GM18520 (cell line): Measurements from ENCODE around the gene DDTL.
"Not testable (repeated sequence)": the region's sequence is repeated elsewhere in the genome, so short reads cannot be mapped to it uniquely, and the experiment has no call there.

ENCODE experiments used
- ATAC-seq: cut with Tn5 transposase; IDR thresholded peaks from one replicate; pipeline ENCODE4 v1.9.1; 2021; ENCODE audit not compliant: unreplicated experiment

Gene DDTL

GRCh38 chr22:23966568-23966967 lies at the start of gene DDTL:
Gene DDTL, plus strand, starts transcription at chr22:23966888. Its CDS starts 27 bp downstream, at chr22:23966915.
- peak; percentile 94 for ATAC-seq

DNA sequence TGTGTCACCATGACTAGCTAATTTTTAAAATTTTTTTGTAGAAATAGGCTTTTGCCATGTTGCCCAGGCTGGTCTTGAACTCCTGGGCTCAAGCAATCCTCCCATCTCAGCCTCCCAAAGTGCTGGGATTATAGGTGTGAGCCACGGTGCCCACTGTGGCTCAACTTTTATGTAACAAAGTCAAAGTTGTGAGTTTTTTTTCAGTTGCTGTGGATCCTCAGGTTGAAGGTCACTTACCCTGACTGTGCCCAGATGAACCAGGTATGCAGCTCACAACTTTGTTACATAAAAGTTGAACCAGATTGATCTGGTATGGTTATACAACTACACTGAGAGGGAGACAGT lies 46.4 kb upstream of the DDTL start:
- not testable (repeated sequence) for ATAC-seq

- not testable (repeated sequence) for ATAC-seq
Observed at GRCh38 chr22:23921586-23922201, 45.0 kb upstream of the DDTL start.

DNA sequence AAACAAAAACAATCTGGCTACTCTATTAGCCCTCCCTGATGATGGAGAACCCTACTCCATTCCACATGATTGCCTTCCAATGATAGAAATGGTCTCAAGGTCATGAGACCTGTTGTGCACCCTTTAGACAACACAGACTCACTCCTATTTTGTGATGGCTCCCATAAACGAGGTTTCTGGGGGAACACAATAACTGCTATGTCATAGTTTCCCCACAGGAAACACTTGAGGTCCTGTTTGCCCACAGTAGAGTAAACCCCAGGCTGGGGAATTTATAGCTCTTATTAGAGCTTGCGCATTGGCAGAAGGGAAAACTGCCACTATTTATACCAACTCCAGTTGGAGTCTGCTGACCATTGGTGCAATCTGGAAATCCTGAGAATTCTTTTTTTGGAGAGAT lies 43.8 kb upstream of the DDTL start:
- no peak for ATAC-seq

GRCh38 chr22:23925020-23925606 lies 41.6 kb upstream of the DDTL start:
- ATAC-seq, result no peak

DNA sequence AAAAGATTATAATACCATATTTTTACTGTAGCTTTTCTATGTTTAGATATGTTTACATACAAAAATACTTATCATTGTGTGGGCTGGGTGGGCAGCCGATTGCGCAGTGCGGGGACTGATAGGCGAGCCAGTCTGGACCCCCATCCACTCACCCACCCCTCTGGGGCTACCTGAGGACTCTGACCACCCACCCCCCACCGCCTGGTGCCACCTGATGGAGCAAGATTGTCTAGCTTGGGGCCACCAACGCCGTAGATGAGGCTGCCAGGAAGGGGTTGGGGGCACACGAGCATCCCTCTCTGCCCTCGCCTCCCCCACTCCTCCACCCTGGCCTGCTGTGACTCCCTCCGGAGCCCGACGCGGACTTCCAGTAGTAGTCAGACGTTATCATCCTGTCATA lies 40.1 kb upstream of the DDTL start:
- no peak for ATAC-seq

- no peak for ATAC-seq
Observed at GRCh38 chr22:23938328-23939016, 28.2 kb upstream of the DDTL start.

- ATAC-seq, result no peak
Observed at GRCh38 chr22:23939017-23939357, 27.7 kb upstream of the DDTL start.

DNA sequence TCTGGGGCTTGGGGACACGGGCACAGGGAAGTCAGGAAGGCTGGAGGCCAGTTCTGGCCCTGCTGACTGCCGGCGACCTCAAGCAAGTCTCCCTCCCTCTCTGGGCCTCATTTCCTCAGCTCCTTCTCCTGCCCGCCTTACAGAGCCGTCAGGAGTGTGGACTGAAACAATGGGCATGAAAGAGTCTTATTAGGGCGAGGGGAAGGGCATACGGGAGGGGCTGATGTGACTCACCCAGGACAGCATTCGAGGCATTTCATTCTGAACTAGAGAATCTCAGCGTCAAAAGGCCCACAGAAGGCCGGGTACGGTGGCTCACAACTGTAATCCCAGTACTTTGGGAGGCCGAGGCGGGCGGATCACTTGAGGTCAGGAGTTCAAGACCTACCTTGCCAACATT lies 26.5 kb upstream of the DDTL start:
- not testable (repeated sequence) for ATAC-seq

DNA sequence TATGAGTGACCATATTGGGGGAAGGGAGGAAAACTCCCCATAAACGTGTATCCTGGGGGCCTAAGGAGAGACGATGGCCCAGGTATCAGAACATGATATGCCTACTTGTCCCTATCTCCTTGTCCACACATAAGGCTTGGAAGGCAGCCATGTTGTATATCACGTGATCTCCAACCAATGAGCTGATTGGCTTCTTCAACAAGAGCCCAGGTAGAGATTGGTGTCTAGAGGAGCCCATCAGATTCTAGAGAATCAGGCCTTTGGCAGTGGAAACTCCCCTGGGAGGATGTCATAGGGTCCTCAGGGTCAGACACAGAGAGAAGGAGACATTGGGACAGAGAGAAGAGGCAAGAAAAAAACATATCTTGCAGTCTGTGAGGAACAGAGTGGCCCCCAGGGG lies 19.3 kb upstream of the DDTL start:
- ATAC-seq, result not testable (repeated sequence)

GRCh38 chr22:23949764-23950163 lies 16.9 kb upstream of the DDTL start:
- ATAC-seq, result not testable (repeated sequence)

DNA sequence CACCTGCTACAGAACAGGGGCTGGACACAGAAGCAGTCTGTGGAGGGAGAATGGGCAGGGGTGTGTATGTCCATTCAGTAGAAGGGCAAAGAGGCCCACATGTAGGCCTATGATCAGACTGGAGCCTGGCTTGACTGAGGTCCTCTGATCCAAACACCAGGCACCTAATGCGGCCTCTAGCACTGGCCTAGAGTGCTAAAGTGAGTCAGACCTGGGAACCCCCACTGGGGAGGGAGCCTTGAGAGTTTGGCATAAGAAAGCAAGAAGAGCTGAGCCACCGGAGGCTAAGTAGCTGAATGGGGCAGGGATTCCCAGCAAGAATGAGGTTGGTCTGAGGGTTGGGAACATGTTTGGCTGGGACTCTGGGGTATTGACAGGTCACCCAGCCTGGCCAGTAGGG lies 15.3 kb upstream of the DDTL start:
- ATAC-seq, result peak; percentile 61

GRCh38 chr22:23952794-23953405 lies 13.8 kb upstream of the DDTL start:
- not testable (repeated sequence) for ATAC-seq

GRCh38 chr22:23953485-23953884 lies 13.2 kb upstream of the DDTL start:
- not testable (repeated sequence) for ATAC-seq

DNA sequence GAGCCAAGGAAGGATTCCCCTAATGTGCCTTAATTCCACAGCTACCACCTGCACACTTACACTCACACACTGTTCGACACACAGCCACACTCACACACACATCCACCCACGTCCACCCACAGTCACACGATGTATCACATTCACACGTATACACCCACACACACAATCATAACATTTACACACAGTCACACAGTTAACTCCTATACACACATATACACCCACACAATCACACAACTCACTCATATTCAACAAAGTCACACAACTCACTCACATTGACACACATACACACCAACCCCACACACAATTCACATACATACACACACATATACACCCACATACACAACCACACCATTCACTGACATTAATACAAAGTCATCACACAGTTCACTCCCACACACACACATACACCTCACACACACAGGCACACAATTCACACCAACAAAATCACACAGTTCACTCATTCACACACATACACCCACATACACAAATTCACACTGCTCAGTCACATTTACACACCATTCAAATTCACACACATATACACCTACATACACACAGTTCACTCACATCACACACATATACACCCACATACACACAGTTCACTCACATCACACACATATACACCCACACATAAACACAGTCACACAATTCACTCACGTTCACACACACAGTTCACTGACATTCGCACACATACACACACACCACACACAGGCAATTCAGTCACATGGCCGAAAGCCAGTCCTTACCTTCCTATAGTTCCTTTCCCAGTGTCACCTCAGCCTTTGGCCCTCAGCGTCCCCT lies 12.3 kb upstream of the DDTL start:
- not testable (repeated sequence) for ATAC-seq

DNA sequence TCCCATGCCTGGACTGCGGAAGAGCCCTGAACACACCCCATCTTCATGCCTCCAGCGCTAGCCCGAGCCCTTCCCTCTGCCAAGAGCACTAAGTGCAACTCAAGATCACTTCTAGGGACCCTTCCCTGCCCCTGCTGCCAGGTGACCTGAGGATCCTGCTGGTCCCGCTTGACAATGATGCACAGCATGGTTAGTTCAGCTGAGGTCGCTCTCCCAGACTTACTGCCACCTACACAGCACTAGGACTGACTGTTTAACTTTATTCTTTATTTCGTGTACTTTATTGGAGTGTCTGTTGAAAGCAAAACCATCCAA lies 11.7 kb upstream of the DDTL start:
- not testable (repeated sequence) for ATAC-seq

DNA sequence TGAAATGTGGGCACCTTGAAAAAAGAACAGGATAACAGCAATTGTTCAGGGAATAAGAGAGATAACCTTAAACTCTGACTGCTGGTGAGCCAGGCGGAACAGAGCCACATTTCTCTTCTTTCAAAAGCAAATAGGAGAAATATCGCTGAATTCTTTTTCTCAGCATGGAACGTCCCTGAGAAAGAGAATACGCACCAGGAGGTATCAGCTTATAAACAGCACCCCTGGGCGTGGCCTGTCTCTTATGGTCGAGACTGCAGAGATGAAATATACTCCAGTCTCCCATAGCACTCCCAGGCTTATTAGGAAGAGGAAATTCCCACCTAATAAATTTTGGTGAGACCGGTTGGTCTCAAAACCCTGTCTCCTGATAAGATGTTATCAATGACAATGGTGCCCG lies 10.8 kb upstream of the DDTL start:
- ATAC-seq, result not testable (repeated sequence)

GRCh38 chr22:23956301-23956900 lies 10.3 kb upstream of the DDTL start:
- ATAC-seq, result not testable (repeated sequence)

- ATAC-seq, result not testable (repeated sequence)
Observed at GRCh38 chr22:23961084-23961771, 5.5 kb upstream of the DDTL start, which contains the start of gene GSTT2B. Gene GSTT2B, minus strand, starts transcription at chr22:23961195. Its CDS starts 64 bp downstream, at chr22:23961131.

GRCh38 chr22:23966094-23966493 lies 594 bp upstream of the DDTL start:
- not testable (repeated sequence) for ATAC-seq
